Measurements from ENCODE around the gene RNF217.

RNF217 gene

GRCh38 chr6:125097186-125097585 lies 134.9 kb downstream of the RNF217 start:
- TF ChIP-seq CSDC2 (CRISPR knock-in tag; IDR thresholded peaks at IDR 0.05) (no peak), ISL1 (CRISPR knock-in tag; IDR thresholded peaks at IDR 0.05) (no peak), CREB5 (CRISPR knock-in tag; IDR thresholded peaks at IDR 0.05; ENCODE audit: low read depth) (no peak), TSHZ2 (CRISPR knock-in tag; IDR thresholded peaks at IDR 0.05) (no peak), CSRNP3 (CRISPR knock-in tag; IDR thresholded peaks at IDR 0.05) (no peak), TCF4 (CRISPR knock-in tag; IDR thresholded peaks at IDR 0.05; ENCODE audit: borderline replicate concordance) (no peak), RARB (CRISPR knock-in tag; IDR thresholded peaks at IDR 0.05) (no peak), POU6F1 (CRISPR knock-in tag; IDR thresholded peaks at IDR 0.05; ENCODE audit: borderline replicate concordance, low read depth) (no peak), ZNF565 (CRISPR knock-in tag; conservative IDR thresholded peaks at IDR 0.05; ENCODE audit: low read depth) (no peak)
- no peak for ATAC-seq

- TF ChIP-seq TCF4 (CRISPR knock-in tag; IDR thresholded peaks at IDR 0.05; ENCODE audit: borderline replicate concordance) (no peak), TOX (CRISPR knock-in tag; IDR thresholded peaks at IDR 0.05; ENCODE audit: borderline replicate concordance) (no peak), POU6F1 (CRISPR knock-in tag; IDR thresholded peaks at IDR 0.05; ENCODE audit: borderline replicate concordance, low read depth) (no peak), SNAI2 (CRISPR knock-in tag; IDR thresholded peaks at IDR 0.05) (no peak), GLIS3 (CRISPR knock-in tag; IDR thresholded peaks at IDR 0.05) (no peak), ISL1 (CRISPR knock-in tag; IDR thresholded peaks at IDR 0.05) (no peak), ZFP30 (CRISPR knock-in tag; IDR thresholded peaks at IDR 0.05) (no peak), ESRRG (CRISPR knock-in tag; IDR thresholded peaks at IDR 0.05) (no peak), PATZ1 (CRISPR knock-in tag; IDR thresholded peaks at IDR 0.05; ENCODE audit: borderline replicate concordance) (no peak), ARNTL (CRISPR knock-in tag; IDR thresholded peaks at IDR 0.05; ENCODE audit: borderline replicate concordance, low read depth) (no peak), ZNF8 (CRISPR knock-in tag; IDR thresholded peaks at IDR 0.05) (no peak), CSRNP3 (CRISPR knock-in tag; IDR thresholded peaks at IDR 0.05) (no peak), RARB (CRISPR knock-in tag; IDR thresholded peaks at IDR 0.05) (no peak), TSHZ2 (CRISPR knock-in tag; IDR thresholded peaks at IDR 0.05) (no peak), CSDC2 (CRISPR knock-in tag; IDR thresholded peaks at IDR 0.05) (no peak)
- ATAC-seq, result no peak
These were observed 136.0 kb downstream of the RNF217 start for GRCh38 chr6:125098253-125098652.

Data from SK-N-SH treated with all-trans-retinoic acid at 6 μM for 48 hours (cell line).